GM19468 (cell line): ENCODE data around the gene TBC1D5.

Experiments used
- ATAC-seq: cut with Tn5 transposase; IDR thresholded peaks from one replicate; pipeline ENCODE4 v1.9.1; 2021; ENCODE audit warnings: mild to moderate bottlenecking, moderate library complexity, moderate number of reproducible peaks; ENCODE audit not compliant: unreplicated experiment; ENCODE audit errors: extremely low read depth

Gene TBC1D5

DNA sequence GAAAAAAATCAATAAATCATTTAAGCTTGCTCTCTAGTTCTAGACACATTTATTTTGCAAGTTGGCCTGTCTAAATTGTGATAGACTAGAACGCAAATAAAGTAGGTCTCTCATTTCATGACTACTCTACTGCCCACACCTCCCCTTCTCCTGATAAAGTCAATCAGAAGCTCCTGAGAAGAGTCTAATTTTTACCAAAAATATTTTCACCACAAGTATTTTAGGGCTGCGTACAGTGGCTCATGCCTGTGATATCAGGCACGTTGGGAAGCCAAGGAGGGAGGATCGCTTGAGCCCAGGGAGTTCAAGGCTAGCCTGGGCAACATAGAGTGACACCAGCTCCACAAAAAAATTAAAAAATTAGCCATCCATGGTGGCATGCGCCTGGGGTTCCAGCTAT is 136.5 kb downstream of the TBC1D5 start:
- no peak for ATAC-seq

GRCh38 chr3:17605032-17605431 is 137.4 kb downstream of the TBC1D5 start:
- no peak for ATAC-seq

DNA sequence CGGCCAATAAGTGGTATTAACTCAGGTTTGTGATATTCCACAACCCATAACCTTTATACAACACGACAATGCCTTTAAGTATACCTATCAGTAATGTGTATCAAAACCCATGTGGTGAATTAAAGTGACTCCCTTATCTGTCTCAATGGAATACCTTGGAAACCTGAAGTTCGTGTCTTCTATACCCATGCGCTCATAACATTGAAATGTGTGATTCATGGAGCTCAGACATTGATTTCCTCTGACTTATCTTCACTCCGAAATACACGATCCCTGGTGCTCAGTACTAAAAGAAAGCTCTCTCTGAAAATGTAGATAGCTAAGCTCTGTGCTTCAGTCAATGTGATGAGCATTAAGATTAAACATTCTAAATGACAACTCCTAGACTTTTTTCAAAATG is 140.3 kb downstream of the TBC1D5 start:
- ATAC-seq: no peak

DNA sequence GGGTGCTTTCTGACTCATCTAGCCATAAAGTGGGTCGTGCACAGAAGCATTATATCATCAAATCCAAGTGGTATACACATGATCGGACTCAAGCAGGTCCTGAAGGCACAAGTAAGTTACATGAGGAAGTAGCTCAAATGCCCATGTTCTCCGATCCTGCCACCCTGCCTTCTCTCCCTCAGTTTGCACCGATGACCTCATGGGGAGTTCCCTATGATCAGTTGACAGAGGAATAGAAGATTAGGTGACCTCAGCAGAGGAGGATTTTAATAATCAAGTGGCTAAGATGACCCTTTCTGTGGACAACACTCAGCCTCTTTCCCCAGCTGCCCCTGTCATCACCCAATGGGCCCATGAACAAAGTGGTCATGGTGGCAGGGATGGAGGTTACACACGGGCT is 149.5 kb downstream of the TBC1D5 start:
- no peak for ATAC-seq

GRCh38 chr3:17590465-17590864 is 152.0 kb downstream of the TBC1D5 start:
- no peak for ATAC-seq

GRCh38 chr3:17589888-17590287 is 152.5 kb downstream of the TBC1D5 start:
- ATAC-seq: no peak

- no peak for ATAC-seq
These were observed 154.0 kb downstream of the TBC1D5 start for GRCh38 chr3:17588422-17588821.

GRCh38 chr3:17585394-17586325 is 156.8 kb downstream of the TBC1D5 start:
- ATAC-seq: no peak

GRCh38 chr3:17584066-17584465 is 158.4 kb downstream of the TBC1D5 start:
- no peak for ATAC-seq

GRCh38 chr3:17583530-17583929 is 158.9 kb downstream of the TBC1D5 start:
- ATAC-seq: no peak

- ATAC-seq: no peak
These were observed 160.9 kb downstream of the TBC1D5 start for GRCh38 chr3:17581421-17582080.

DNA sequence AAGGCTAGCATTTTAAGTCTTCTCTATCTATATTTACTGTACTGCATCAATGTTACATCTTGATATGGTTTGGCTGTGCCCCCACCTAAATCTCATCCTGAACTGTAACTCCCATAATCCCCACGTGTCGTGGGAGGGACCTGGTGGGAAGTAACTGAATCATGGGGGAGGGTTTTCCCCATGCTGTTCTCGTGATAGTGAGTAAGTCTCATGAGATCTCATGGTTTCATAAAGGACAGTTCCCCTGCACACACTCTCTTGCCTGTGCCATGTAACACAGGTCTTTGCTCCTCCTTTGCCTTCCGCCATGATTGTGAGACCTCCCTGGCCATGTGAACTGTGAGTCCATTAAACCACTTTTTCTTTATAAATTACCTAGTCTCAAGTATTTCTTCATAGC is 161.5 kb downstream of the TBC1D5 start:
- ATAC-seq: no peak

GRCh38 chr3:17579289-17580031 is 163.0 kb downstream of the TBC1D5 start:
- peak; percentile 96 for ATAC-seq

GRCh38 chr3:17577796-17578520 is 164.5 kb downstream of the TBC1D5 start:
- ATAC-seq: no peak

DNA sequence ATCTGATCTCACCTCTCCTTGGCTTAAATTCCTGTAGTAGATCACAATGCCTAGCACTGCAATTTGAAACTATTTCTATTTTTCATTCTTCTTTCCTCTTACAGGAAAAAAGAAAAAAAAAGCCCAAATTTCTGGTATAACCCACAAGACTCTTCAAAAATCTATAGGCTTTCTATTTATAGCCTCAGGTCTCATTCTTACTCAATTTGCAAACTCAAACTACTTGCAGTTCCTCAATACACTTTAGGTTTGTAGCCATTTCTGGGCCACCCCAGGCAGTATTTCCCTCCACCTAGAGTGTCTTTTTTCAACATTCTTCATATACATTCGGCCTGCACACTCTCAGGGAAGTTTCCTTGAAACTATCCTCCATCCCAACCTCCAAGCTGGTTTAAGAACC is 169.0 kb downstream of the TBC1D5 start:
- peak; percentile 88 for ATAC-seq

GRCh38 chr3:17571686-17572085 is 170.7 kb downstream of the TBC1D5 start:
- ATAC-seq: no peak

GRCh38 chr3:17562845-17563244 is 179.6 kb downstream of the TBC1D5 start:
- no peak for ATAC-seq

- no peak for ATAC-seq
These were observed 183.9 kb downstream of the TBC1D5 start for GRCh38 chr3:17558565-17558964.

- no peak for ATAC-seq
These were observed 184.5 kb downstream of the TBC1D5 start for GRCh38 chr3:17557749-17558463.

DNA sequence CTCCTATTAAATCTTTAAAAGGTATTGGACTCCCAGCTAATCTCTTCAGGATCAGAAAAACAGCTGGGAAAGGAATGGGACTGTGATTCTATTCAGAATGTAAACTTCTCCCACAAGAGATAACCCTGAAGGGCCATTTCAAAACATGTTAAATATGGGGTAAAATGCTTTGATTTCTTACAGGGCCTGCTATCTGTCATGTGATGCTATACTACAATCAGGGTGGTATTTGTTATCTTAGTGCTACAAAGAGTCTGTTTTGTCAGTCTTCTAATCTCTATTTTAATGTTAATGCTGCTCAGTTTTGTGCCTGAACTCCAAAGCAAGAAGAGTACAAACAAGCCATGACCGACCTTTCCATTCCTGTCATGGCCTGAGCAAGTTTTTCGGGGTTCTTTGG is 186.9 kb downstream of the TBC1D5 start:
- ATAC-seq: no peak
